Mesendoderm (in vitro differentiated cells): Measurements from ENCODE around the gene RALGPS1.

ENCODE experiments used
- DNase-seq: peaks from one replicate; pipeline ENCODE4 v3.0.0; 2013
- H2AK5ac ChIP-seq: 2 replicates; pipeline ENCODE4 v1.6.1; 2013; ENCODE audit warnings: low read length, inconsistent platforms
- H2BK120ac ChIP-seq: 2 replicates; pipeline ENCODE4 v1.6.1; 2013; ENCODE audit warnings: low read depth, mild to moderate bottlenecking, low read length, moderate library complexity, mixed read lengths
- H2BK15ac ChIP-seq: replicated peaks from 2 replicates; pipeline ENCODE4 v1.6.1; 2013; ENCODE audit warnings: low read depth, mild to moderate bottlenecking, moderate library complexity
- H2BK5ac ChIP-seq: 2 replicates; pipeline ENCODE4 v1.6.1; 2013; ENCODE audit warnings: low read length, inconsistent platforms
- H3K18ac ChIP-seq: 2 replicates; pipeline ENCODE4 v1.6.1; 2013; ENCODE audit warnings: mild to moderate bottlenecking, low read length, mixed read lengths
- H3K23ac ChIP-seq: one replicate; pipeline ENCODE4 v1.6.1; 2013; ENCODE audit warnings: low read length
- H3K27ac ChIP-seq: 2 replicates; pipeline ENCODE4 v1.5.1; 2013; ENCODE audit warnings: low read depth, mild to moderate bottlenecking, inconsistent platforms, low read length, moderate library complexity
- H3K27me3 ChIP-seq: 2 replicates; pipeline ENCODE4 v1.6.1; 2013; ENCODE audit warnings: low read length, control low read depth, mild to moderate bottlenecking, inconsistent platforms; ENCODE audit not compliant: insufficient read depth, poor library complexity
- H3K36me3 ChIP-seq: 2 replicates; pipeline ENCODE4 v1.6.1; 2013; ENCODE audit warnings: low read length, inconsistent platforms; ENCODE audit not compliant: control insufficient read depth, insufficient read depth
- H3K4ac ChIP-seq: one replicate; pipeline ENCODE4 v1.6.1; 2013; ENCODE audit warnings: low read depth, mild to moderate bottlenecking, low read length, moderate library complexity
- H3K4me1 ChIP-seq: 2 replicates; pipeline ENCODE4 v1.6.1; 2013; ENCODE audit warnings: low read depth, low read length, inconsistent platforms; ENCODE audit not compliant: control insufficient read depth
- H3K4me2 ChIP-seq: 2 replicates; pipeline ENCODE4 v1.6.1; 2013; ENCODE audit warnings: low read length
- H3K4me3 ChIP-seq: 2 replicates; pipeline ENCODE4 v1.5.1; 2013; ENCODE audit warnings: mild to moderate bottlenecking, low read length
- H3K56ac ChIP-seq: one replicate; pipeline ENCODE4 v1.6.1; 2013; ENCODE audit warnings: low read length
- H3K79me1 ChIP-seq: 2 replicates; pipeline ENCODE4 v1.6.1; 2013; ENCODE audit warnings: low read length, inconsistent platforms
- H3K79me2 ChIP-seq: 2 replicates; pipeline ENCODE4 v1.6.1; 2013; ENCODE audit warnings: mild to moderate bottlenecking, low read length; ENCODE audit not compliant: control insufficient read depth, insufficient read depth
- H3K9ac ChIP-seq: 2 replicates; pipeline ENCODE4 v1.6.1; 2013; ENCODE audit warnings: low read length, inconsistent platforms
- H4K5ac ChIP-seq: one replicate; pipeline ENCODE4 v1.6.1; 2013; ENCODE audit warnings: low read length
- H4K8ac ChIP-seq: one replicate; pipeline ENCODE4 v1.6.1; 2013; ENCODE audit warnings: low read depth, mild to moderate bottlenecking, control low read depth, low read length, moderate library complexity
- WGBS: extraction: QIAGEN DNeasy Blood & Tissue Kit; methylation state at CpG from one replicate; pipeline ENCODE4 v1.1.7; 2013; ENCODE audit warnings: low lambda C conversion rate, missing lambda C conversion rate; ENCODE audit not compliant: insufficient coverage; ENCODE audit errors: extremely low coverage; 5-methylcytosine and 5-hydroxymethylcytosine counted together

The RALGPS1 gene

DNA sequence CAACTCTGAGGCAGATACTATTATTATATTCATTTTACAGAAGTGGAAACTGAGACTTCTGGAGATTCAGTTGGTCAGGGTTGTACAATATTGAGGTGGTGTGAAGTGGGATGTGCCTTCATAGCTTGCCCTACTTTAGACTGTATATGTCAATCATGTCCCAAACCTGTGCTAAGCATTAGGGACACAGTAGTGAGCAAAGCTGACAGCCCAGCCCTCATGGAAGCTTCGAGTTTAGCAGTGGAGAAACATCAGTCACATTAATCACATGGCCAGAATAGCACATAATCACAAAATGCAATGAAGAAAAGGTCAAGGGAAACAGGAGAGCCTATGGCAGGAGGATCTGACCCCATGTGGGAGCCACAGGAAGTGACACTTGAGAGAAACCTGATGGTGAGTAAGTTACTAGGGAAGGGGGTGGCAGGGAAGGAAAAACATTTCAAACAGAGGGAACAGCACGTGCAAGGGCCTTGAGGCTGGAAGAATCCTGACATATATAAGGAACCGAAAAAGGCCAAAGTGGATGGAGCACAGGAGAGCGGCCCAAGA is 20.5 kb upstream of the RALGPS1 start:
- H3K79me1 ChIP-seq = no peaks in the 10 kb centered on the region
- no peak overlapping the region for H2BK5ac ChIP-seq
- H4K5ac ChIP-seq = no peak overlapping the region
- no peak overlapping the region for H3K4me2 ChIP-seq
- H3K27me3 ChIP-seq = no peaks in the 10 kb centered on the region
- no peak overlapping the region for H2AK5ac ChIP-seq
- no peak overlapping the region for H3K23ac ChIP-seq
- H3K56ac ChIP-seq = no peak overlapping the region
- no peak overlapping the region for H3K4ac ChIP-seq
- no peak overlapping the region for H2BK15ac ChIP-seq
- H3K27ac ChIP-seq = no peak overlapping the region
- H3K36me3 ChIP-seq = no peaks in the 10 kb centered on the region
- no peaks in the 10 kb centered on the region for H3K79me2 ChIP-seq
- no peak overlapping the region for H3K18ac ChIP-seq
- H3K4me1 ChIP-seq = no peaks in the 10 kb centered on the region
- no peak overlapping the region for H3K4me3 ChIP-seq
- H2BK120ac ChIP-seq = no peak overlapping the region
- H4K8ac ChIP-seq = no peak overlapping the region
- peak; percentile 27 for DNase-seq
- H3K9ac ChIP-seq = no peak overlapping the region
- WGBS = no CpG with 5 or more reads among the region's 4 CpGs

DNA sequence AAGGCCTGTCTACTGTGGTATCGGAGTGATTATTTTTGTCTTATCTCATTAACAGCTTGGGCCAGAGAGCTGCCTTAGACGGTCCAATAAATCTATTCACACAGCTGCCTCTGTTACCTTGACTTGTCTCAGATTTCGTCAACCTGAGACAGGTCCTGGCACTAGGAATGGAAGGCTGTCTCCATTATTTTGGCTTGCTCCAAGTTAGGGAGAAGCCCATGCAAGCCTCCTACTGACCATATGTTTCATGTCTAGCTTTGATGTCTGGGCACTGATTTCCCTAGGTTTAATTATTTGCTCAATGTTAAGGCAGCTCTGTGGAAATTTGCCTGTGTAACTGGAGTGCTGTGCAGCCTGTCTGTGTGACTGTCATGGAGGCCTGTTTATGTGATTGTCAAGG is 12.4 kb upstream of the RALGPS1 start:
- no peak overlapping the region for H3K4ac ChIP-seq
- no peak overlapping the region for H2BK5ac ChIP-seq
- H4K5ac ChIP-seq = no peak overlapping the region
- no peak overlapping the region for H4K8ac ChIP-seq
- no peak overlapping the region for H3K18ac ChIP-seq
- no peaks in the 10 kb centered on the region for H3K36me3 ChIP-seq
- WGBS = no CpG with 5 or more reads among the region's 3 CpGs
- no peaks in the 10 kb centered on the region for H3K79me1 ChIP-seq
- no peak overlapping the region for H2BK120ac ChIP-seq
- H2BK15ac ChIP-seq = no peak overlapping the region
- no peak overlapping the region for H3K4me2 ChIP-seq
- no peak for DNase-seq
- H3K23ac ChIP-seq = no peak overlapping the region
- H2AK5ac ChIP-seq = no peak overlapping the region
- H3K4me3 ChIP-seq = no peak overlapping the region
- H3K4me1 ChIP-seq = no peaks in the 10 kb centered on the region
- no peaks in the 10 kb centered on the region for H3K79me2 ChIP-seq
- no peak overlapping the region for H3K27ac ChIP-seq
- H3K56ac ChIP-seq = no peak overlapping the region
- no peaks in the 10 kb centered on the region for H3K27me3 ChIP-seq
- H3K9ac ChIP-seq = no peak overlapping the region

DNA sequence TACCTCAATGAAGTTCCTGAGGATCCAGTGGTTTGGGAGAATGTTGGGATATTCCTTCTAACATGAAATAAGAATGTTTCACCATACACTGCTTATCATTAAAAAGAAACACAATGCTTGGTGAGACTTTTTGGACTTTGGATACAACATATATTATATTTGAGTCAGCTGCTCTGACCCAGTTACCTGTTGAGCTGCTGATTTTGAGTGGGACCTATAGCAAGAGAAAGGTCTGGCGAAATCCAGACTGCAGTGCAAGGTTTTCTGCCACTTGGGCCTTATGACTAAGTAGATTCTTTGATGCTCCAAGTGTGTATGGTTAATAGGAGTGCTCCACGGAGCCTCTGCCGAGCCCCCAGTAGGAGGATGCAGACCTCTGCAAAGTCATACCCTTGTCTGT is 10.0 kb upstream of the RALGPS1 start:
- Histone ChIP-seq H3K79me2 (no peaks in the 10 kb centered on the region), H2BK120ac (no peak overlapping the region), H3K4me2 (no peak overlapping the region), H3K4me1 (no peaks in the 10 kb centered on the region), H2AK5ac (no peak overlapping the region), H4K8ac (no peak overlapping the region), H3K56ac (no peak overlapping the region), H3K36me3 (no peaks in the 10 kb centered on the region), H3K27ac (no peak overlapping the region), H3K9ac (no peak overlapping the region), H3K4ac (no peak overlapping the region), H3K23ac (no peak overlapping the region), H3K18ac (no peak overlapping the region), H2BK15ac (no peak overlapping the region), H4K5ac (no peak overlapping the region), H2BK5ac (no peak overlapping the region), H3K27me3 (no peaks in the 10 kb centered on the region), H3K4me3 (no peak overlapping the region), H3K79me1 (no peaks in the 10 kb centered on the region)
- WGBS = no CpG with 5 or more reads among the region's 3 CpGs
- DNase-seq = no peak

DNA sequence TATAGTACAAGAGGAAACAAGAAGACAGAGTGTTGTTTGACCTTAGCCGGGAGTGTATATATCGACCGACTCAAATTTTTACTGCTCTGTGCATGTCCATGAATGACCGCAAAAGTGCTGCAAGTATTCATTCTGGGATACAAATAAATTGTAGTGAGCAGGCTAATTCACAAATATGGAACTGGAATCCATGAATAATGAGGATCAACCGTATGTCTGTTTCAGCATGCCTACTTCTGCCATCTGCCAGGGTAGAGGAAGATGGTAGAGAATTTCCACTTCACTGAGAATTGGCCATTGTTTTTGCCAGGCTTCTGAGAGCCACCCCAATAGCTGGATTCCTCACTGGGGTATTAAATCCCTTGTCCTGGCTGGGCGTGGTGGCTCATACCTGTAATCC is 8.5 kb upstream of the RALGPS1 start:
- H3K36me3 ChIP-seq = no peaks in the 10 kb centered on the region
- no CpG with 5 or more reads among the region's 6 CpGs for WGBS
- H4K8ac ChIP-seq = no peak overlapping the region
- no peak overlapping the region for H2BK15ac ChIP-seq
- H3K27ac ChIP-seq = no peak overlapping the region
- no peak overlapping the region for H3K4me2 ChIP-seq
- no peak overlapping the region for H2BK120ac ChIP-seq
- H3K27me3 ChIP-seq = no peaks in the 10 kb centered on the region
- DNase-seq = no peak
- no peak overlapping the region for H3K56ac ChIP-seq
- no peak overlapping the region for H3K4ac ChIP-seq
- H2BK5ac ChIP-seq = no peak overlapping the region
- no peak overlapping the region for H3K18ac ChIP-seq
- no peaks in the 10 kb centered on the region for H3K79me1 ChIP-seq
- no peak overlapping the region for H2AK5ac ChIP-seq
- H3K79me2 ChIP-seq = no peaks in the 10 kb centered on the region
- no peaks in the 10 kb centered on the region for H3K4me1 ChIP-seq
- H3K4me3 ChIP-seq = no peak overlapping the region
- no peak overlapping the region for H3K9ac ChIP-seq
- H3K23ac ChIP-seq = no peak overlapping the region
- H4K5ac ChIP-seq = no peak overlapping the region

DNA sequence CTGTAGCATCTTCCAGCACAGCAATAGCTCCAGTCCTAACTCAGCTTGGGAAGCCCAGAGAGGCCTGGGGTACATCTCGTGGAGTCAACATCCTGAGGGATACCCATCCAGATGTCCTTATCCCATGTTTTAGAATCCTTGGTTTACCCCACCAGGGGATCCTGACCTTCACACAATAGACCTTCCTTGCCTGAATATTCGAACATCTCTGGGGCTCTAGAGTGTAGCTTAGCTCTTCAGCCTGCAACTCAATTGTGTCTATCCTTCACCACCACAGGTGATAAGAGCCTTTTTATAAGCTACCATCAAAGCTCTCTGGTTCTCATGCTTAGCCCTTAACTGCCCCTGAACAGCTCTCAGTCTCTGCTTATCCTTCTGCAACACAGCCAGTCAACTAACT is 7.5 kb upstream of the RALGPS1 start:
- Histone ChIP-seq H3K79me2 (no peaks in the 10 kb centered on the region), H3K27me3 (no peaks in the 10 kb centered on the region), H3K27ac (no peak overlapping the region), H2BK120ac (no peak overlapping the region), H2AK5ac (no peak overlapping the region), H4K8ac (no peak overlapping the region), H2BK15ac (no peak overlapping the region), H3K4me2 (no peak overlapping the region), H3K4ac (no peak overlapping the region), H3K79me1 (no peaks in the 10 kb centered on the region), H3K4me1 (no peaks in the 10 kb centered on the region), H4K5ac (no peak overlapping the region), H3K9ac (no peak overlapping the region), H3K4me3 (no peak overlapping the region), H3K36me3 (no peaks in the 10 kb centered on the region), H2BK5ac (no peak overlapping the region), H3K56ac (no peak overlapping the region), H3K23ac (no peak overlapping the region), H3K18ac (no peak overlapping the region)
- no CpG with 5 or more reads among the region's 2 CpGs for WGBS
- DNase-seq = no peak

GRCh38 chr9:126915281-126915816 is 767 bp downstream of the RALGPS1 start:
- Histone ChIP-seq H2AK5ac (no peak overlapping the region), H2BK120ac (no peak overlapping the region), H3K9ac (peak overlapping the region; percentile 34), H2BK15ac (no peak overlapping the region), H3K79me2 (no peaks in the 10 kb centered on the region), H4K8ac (no peak overlapping the region), H3K27ac (no peak overlapping the region), H3K18ac (no peak overlapping the region), H3K56ac (no peak overlapping the region), H4K5ac (no peak overlapping the region), H3K27me3 (no peaks in the 10 kb centered on the region), H3K4me2 (peak overlapping the region; percentile 42), H3K36me3 (no peaks in the 10 kb centered on the region), H3K4me1 (no peaks in the 10 kb centered on the region), H2BK5ac (no peak overlapping the region), H3K4ac (no peak overlapping the region), H3K23ac (no peak overlapping the region), H3K4me3 (peak overlapping the region; percentile 16), H3K79me1 (no peaks in the 10 kb centered on the region)
- peak; percentile 53 for DNase-seq
- WGBS = no CpG with 5 or more reads among the region's 43 CpGs
